Activated CD4-positive, alpha-beta T cell treated with anti-CD3 and anti-CD28 coated beads for 4 hours (primary cell): ENCODE data around the gene GNB1.

Source experiments
- DNase-seq, 2 donors: peaks; one replicate each; pipeline ENCODE4 v3.0.0-alpha.2; 2020

GNB1 gene

DNA sequence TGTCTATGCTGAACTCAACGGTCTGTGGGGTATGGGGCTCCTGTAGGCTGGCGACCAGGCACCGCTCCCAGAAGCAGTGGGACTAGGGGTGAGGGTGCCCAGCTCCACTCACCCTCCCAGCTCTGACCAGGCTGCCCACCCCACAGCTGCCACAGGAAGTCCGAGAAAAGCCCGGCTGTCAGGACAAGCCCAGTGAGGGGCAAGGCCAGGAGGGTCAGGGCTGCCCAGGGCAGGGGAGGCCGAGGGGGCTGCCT lies 31.7 kb upstream of the GNB1 start:
- no peak for DNase-seq

- no peak for DNase-seq
Measured at GRCh38 chr1:1921901-1922701, 31.2 kb upstream of the GNB1 start.

DNA sequence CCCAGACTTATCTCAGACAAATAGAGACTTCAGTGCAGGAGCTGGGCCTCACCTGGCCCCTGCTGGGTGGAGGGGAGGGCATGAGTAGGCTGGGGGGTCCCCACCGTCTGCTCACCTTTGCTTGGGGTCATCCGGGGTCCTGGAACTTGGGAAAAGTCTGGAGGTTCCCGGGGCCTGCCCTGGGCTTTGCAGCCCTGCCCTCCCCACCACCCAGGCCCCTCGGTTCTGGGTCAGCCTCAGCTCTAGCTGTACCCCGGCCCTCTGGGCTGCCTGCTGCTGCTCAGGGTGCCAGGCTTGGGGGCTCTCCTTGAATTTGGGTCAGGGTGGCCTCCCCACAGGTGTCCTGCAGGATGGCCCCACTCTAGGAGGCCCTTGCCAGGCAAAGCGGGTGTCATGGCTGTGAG lies 30.6 kb upstream of the GNB1 start:
- no peak for DNase-seq

DNA sequence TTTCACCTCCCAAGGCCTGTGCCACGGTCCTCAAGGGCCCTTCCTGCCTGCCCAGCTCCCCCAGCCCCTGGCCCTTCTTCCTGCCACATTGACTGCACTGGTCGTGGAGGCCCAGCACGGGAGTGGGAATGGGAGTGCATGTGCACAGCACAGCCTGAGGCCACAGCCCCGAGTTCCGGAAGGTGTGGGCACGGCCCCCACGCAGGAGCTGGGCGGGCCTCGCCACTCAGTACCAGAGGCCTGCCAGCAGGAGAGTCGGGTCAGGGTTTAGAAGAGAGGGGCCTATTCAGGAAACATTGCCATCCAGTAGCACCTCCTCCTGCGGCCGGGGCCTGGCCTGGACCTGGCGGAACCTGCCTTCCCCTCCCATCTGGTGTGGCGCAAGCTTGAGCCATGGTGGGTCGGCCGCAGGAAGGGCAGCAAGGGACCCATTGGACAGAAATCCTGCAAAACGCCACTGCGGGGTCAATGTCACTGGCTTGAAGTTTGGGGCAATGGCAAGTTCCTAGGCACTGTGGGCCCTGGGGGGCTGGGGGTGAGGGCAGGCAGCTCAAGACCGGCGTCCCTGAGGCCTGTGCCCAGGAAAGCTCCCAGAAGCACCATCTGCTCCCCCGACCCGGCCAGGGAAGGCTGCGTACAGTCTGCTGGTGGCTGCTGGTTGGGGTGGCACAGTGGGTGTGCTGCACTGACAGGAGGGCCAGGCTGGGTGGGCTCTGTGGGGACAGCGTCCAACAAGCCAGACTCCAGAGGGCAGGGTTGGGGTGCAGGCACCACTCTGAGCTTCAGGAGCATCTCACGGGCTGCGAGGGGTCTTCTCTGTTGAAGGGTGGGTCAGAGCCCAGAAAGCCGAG lies 29.9 kb upstream of the GNB1 start:
- DNase-seq = no peak

- no peak for DNase-seq
Measured at GRCh38 chr1:1920057-1920607, 29.2 kb upstream of the GNB1 start.

- peak; percentile 100 for DNase-seq
Measured at GRCh38 chr1:1919304-1920056, 28.6 kb upstream of the GNB1 start.

DNA sequence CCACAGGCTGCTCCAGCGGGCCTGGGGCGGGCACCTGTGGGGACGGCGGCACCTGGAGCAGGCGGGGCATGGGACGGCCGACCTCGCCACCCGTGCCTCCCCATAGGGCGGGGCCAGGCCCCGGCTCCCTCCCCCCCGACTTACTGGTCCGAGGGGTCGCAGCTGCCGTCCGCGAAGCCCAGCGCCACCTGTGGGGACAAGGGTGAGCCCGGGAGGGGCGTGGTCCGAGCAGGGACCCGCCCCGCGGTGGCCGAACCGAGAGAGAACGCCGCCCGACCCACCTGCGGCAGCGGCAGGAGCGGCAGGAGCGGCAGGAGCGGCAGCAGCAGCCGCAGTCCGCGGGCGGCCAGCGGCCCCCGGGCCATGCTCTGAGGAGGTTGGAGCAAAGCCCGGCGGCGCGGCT lies 28.0 kb upstream of the GNB1 start, which contains the start of gene TMEM52:
Gene TMEM52, minus strand, starts transcription at position 379 of the 403 bp plus-strand sequence. Its CDS starts 14 bp downstream, at position 365.
- DNase-seq = no peak

- DNase-seq = no peak
Measured at GRCh38 chr1:1917995-1918900, 27.4 kb upstream of the GNB1 start.

- DNase-seq = no peak
Measured at GRCh38 chr1:1917304-1917976, 26.6 kb upstream of the GNB1 start.

DNA sequence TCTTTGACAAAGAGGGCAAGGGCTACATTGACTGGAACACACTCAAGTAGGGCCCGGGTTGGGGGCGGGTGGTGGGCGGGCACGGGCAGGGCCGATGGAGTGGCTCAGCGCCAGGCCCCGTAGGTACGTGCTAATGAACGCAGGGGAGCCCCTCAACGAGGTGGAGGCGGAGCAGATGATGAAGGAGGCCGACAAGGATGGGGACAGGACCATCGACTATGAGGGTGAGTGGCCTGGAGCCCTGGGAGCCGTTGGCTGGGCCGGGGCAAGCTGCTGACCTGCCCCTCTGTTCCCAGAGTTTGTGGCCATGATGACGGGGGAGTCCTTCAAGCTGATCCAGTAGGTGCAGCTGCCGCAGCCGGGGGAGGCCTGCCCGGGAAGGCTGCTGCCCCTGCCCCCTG lies 26.0 kb upstream of the GNB1 start:
- DNase-seq = no peak

- no peak for DNase-seq
Measured at GRCh38 chr1:1915911-1916840, 25.3 kb upstream of the GNB1 start.

DNA sequence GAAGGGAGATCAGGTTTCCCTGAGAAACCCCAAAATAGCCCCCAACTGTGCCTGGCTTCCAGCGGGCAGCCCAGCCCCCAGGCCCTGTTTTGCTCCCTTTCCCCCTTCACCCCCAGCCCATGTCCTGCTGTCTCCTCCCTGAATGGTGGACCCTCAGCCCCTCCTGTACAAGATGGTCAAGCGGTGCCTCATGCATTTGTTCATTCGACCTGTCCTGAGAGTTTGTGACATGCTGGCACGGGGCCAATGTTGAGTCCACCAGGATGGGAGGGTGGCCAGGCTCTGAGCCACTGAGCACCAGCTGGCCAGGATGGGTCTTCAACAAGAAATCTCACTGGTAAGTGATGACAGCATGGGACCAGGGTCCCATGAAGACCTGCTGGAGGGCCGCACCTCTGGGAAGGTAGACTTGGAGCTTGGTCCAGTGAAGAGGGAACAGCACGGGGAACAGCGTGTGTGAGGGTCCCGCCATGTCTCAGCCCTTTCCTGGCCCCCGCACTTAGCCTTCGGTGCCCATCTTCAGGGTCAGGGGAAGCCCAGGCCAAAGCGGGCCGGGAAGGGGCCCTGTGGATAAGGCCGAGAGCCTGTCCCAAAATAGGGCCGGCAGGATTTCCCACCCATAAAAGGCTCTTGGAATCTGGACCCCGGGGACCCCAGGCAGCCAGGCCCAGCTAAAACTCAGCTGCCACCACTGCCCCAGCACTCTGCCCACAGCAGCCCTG lies 24.2 kb upstream of the GNB1 start, which contains the start of gene CALML6:
Gene CALML6, plus strand, starts transcription at position 290 of the 722 bp plus-strand sequence. Its CDS starts 21 bp downstream, at position 311.
- no peak for DNase-seq

DNA sequence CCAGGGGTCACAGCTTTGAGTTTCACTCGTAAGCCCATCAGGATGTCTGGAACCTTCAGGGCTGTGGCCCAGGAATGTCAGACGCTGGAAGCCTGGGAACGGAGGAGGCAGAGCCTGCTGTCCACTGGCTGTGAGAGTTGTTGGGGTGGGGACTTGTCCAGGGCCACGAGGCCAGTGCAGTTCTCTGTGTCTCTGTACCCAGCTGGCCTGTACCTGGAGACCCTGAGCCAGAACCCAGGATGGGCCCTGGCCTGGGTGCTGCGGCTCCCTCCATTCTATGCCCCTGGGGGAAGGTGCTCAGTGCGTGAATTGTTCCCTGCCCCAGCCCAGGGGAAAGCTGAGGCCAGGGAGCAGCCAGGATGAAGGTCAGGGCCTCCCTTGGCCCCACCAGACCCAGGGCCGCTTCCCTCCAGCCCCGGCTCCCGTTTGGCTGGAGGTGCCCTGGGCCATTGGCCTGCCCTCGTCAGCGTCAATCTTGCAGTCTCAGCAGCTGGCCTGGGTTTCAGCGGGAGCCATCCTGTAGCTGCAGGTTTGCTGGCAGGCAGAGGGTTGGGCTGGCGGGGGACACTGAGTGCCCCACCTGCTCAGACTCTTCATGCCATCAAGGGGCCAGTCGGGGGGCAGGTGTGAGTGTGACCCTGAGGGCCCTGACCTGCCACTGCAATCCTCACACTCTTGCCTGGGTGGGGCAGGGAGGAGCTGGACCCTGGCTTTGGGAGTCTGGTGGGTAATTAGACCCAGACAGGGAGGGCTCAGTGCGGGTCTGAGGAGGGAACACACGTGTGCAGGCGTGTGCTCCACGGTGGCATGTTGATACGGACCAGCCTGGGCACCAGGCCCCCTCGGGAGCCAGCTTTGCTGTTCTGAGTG lies 23.4 kb upstream of the GNB1 start:
- DNase-seq = no peak

DNA sequence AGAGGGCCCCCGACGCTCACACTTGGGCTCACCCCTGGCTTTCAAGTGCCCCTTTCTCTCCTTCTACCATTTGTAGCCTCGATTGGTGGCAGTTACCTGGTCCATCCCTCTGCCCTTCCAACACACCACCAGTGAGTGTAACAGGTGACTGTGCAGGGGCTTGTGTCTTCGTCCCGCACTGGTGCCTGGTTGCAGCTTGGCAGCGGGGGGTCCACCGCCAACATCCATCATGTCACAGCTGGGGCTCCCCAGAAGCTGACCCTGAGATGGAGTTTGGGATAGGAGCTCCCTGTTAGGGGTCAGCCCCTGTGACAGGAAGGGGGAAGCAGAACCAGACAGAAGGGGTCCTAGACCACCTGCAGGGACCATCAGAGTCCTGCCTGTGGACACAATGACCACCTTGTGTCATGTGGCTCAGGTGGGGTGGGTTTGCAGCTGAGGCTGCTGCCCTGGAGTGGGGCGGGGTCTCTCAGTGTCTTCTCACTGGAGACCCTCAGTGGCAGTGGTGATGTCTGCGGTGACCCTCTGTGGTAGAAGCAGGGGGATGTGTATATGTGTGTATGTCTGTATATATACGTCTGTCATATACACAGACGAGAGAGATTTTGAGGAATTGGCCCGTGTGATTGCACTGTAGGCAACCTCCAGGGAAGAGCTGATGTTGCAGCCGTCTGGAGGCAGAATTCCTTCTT lies 20.6 kb upstream of the GNB1 start:
- DNase-seq = no peak

- no peak for DNase-seq
Measured at GRCh38 chr1:1910651-1911331, 19.9 kb upstream of the GNB1 start.

DNA sequence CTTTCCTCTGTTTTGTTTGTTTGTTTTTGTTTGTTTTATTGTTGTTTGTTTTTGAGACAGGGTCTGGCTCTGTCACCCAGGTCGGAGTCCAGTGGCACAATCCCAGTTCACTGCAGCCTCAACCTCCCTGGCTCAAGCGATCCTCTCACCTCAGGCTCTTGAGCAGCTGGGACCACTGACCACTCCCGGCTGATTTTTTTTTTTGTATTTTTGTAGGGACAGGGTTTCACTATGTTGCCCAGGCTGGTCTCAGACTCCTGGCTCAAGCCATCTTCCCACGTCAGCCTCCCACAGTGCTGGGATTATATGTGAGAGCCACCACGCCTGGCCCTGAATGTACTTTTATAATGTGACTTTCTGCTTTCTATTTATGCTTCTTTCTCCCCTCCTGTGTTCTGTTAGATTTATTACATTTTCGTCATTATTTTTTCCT lies 19.2 kb upstream of the GNB1 start:
- no peak for DNase-seq

- DNase-seq = no peak
Measured at GRCh38 chr1:1908506-1908791, 17.6 kb upstream of the GNB1 start.
